Omental fat pad (tissue), 4 donors: Measurements from ENCODE around the gene SPAG6. TPM values are rescaled to one million over a fixed set of nuclear protein-coding genes. Genes with fewer than 3 reads are reported as not detected.
A peak's percentile ranks its signal among the peaks of the same experiment; 100 is the strongest.

Experiments
- ATAC-seq: fragments of 150-250 bp; one replicate; pipeline ENCODE4 v1.9.1; 2016; ENCODE audit warnings: mild to moderate bottlenecking, moderate library complexity; ENCODE audit not compliant: low FRiP score
- DNase-seq: peaks from one replicate; pipeline ENCODE4 v3.0.0-alpha.2; 2019; ENCODE audit warnings: low spot score
- total RNA-seq, 4 donors: library from RNA; depleted of rRNA; stranded (reverse); fragments of >200 nt; gene quantifications; one replicate each; pipeline ENCODE4 v1.1.0, GENCODE V29; 2016
- TF ChIP-seq, protein P1 (sequence below), 3 donors: fragments of 450-650 bp; IDR thresholded peaks; one replicate each; pipeline ENCODE4 v1.5.1; 2016 to 2017; ENCODE audit warnings: antibody characterized with exemption in 3 of 3, mild to moderate bottlenecking in 3 of 3, moderate library complexity in 2 of 3

SPAG6 gene
- total RNA-seq, 4 donors from 2014 or later, result not detected

DNA sequence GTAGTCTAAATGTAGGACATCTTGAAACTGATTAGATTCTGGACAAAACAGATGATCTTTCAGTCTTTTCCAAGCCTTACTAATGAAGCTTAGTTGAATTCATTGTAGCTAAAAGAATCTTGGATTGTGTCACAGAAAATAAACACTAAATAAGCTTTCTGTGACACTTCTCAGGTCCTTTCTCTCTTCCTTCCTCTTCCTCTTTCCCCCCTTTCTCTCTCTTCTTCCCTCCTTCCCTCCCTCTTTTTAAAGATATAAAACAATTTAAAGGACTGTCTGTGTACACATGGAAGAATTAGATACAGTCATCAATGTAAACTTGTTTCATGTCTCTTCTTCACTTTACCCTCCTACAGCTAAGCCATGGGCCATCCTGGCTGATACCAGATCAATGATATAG, 34.4 kb upstream of the SPAG6 start:
- ATAC-seq (no peak), DNase-seq (no peak)
- TF ChIP-seq, protein P1, sequence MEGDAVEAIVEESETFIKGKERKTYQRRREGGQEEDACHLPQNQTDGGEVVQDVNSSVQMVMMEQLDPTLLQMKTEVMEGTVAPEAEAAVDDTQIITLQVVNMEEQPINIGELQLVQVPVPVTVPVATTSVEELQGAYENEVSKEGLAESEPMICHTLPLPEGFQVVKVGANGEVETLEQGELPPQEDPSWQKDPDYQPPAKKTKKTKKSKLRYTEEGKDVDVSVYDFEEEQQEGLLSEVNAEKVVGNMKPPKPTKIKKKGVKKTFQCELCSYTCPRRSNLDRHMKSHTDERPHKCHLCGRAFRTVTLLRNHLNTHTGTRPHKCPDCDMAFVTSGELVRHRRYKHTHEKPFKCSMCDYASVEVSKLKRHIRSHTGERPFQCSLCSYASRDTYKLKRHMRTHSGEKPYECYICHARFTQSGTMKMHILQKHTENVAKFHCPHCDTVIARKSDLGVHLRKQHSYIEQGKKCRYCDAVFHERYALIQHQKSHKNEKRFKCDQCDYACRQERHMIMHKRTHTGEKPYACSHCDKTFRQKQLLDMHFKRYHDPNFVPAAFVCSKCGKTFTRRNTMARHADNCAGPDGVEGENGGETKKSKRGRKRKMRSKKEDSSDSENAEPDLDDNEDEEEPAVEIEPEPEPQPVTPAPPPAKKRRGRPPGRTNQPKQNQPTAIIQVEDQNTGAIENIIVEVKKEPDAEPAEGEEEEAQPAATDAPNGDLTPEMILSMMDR (IDR thresholded peaks at IDR 0.05), result no peak

DNA sequence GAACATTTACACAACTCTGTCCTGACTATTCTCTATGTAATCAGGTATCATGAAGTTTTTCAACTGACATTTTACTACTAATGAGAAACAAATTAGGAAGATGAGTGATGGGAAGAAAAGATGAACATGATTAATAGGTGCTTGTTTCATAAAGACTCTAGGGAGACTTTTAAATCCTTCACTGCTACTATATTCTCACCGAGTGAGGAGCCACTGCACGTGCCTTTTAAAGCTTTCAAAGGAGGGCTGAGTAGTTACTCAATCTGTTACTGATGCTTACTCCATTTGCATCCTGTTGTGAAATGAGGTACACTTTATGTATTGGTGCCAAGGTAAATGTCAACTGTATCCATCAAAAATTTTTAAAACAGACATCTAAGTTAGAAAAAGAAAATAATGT, 30.4 kb upstream of the SPAG6 start:
- DNase-seq (no peak), ATAC-seq (no peak)
- TF ChIP-seq, protein P1 (IDR thresholded peaks at IDR 0.05), result no peak

- ATAC-seq (no peak), DNase-seq (no peak)
- TF ChIP-seq, protein P1 (IDR thresholded peaks at IDR 0.05), result no peak
These were observed 29.6 kb upstream of the SPAG6 start for GRCh38 chr10:22315455-22316285.

DNA sequence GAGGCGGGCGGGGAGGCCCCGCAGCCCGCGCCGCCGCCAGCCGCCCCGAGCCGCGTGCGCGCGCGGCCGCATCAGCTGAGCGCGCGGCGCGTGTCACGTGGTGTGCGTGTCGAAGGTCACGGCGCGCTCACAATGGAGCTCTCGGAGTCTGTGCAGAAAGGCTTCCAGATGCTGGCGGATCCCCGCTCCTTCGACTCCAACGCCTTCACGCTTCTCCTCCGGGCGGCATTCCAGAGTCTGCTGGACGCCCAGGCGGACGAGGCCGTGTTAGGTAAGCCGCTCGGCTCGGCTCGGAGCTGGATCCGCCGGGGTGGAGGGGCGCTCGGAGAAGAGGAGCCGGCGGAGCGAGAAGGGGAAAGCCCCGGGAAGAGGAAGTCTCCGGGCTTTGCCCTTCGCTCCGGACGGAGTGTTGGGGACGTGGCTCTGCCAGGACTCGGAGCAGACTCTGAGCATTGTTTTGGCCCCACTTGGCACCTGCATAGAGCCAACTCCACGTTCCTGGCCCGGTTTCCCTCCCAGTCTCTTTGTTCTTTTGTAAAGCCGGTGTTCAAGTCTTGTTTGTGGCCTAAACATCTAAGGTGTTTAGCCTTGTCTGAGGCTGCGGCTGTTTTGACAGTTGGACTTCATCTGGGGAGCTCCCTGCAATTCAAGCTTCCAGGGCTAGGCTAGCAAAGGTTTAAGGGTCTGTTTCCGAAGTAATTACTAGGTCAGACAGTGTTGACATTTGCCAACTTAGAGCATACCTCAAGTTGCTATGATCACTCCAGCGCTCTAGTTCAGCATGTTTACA, 28.8 kb upstream of the SPAG6 start, which contains the start of gene COMMD3:
COMMD3 (plus strand) TSS at position 103 of the 790 bp plus-strand sequence; CDS start at position 133, 30 bp downstream.
- TF ChIP-seq, protein P1 (IDR thresholded peaks at IDR 0.05), result no peak
- ATAC-seq, result peak; percentile 87
- DNase-seq, result peak; percentile 70

- TF ChIP-seq, protein P1 (IDR thresholded peaks at IDR 0.05), result no peak
- ATAC-seq, result no peak
- no peak for DNase-seq
These were observed 28.3 kb upstream of the SPAG6 start for GRCh38 chr10:22317076-22317370.

GRCh38 chr10:22317771-22318565, 27.3 kb upstream of the SPAG6 start:
- ATAC-seq (no peak), DNase-seq (no peak)
- TF ChIP-seq, protein P1 (IDR thresholded peaks at IDR 0.05), result no peak
